HepG2 (cell line): ENCODE results near the gene ZER1. TPM values are rescaled to one million over a fixed set of nuclear protein-coding genes. Genes with fewer than 3 reads are reported as not detected.

Experiments used
- ATAC-seq: fragments of 200-7000 bp; cut with Tn5 transposase; 3 replicates; pipeline ENCODE4 v1.9.1; 2020; ENCODE audit warnings: mild to moderate bottlenecking, moderate library complexity
- BruUV-seq: library from RNA; stranded (reverse); fragments of 400-500 nt; replicated peaks from 2 replicates; lab custom pipeline; 2021; lab: Mats Ljungman, UMichigan
- CTCF ChIA-PET: fragments of 300-600 bp; formaldehyde crosslinking; extraction: SDS; loops from one replicate; lab custom pipeline; 2021; ENCODE audit warnings: low total read pairs, inconsistent platforms, low intra/inter-chr PET ratio; lab: Yijun Ruan, JAX
- POLR2A ChIA-PET: fragments of 350-600 bp; sonication (Branson Sonifier 250); formaldehyde crosslinking; loops from one replicate; lab custom pipeline; 2020; ENCODE audit warnings: antibody characterized with exemption, inconsistent platforms; lab: Yijun Ruan, JAX
- DNase-seq: peaks from one replicate; pipeline ENCODE4 v3.0.0-alpha.2; 2015; ENCODE audit warnings: low spot score
- FAIRE-seq: peaks from 3 replicates; lab custom pipeline; 2011; peaks lifted over from hg19 to GRCh38; lab: Jason Lieb, UNC
- H2AFZ ChIP-seq: one replicate; pipeline ENCODE4 v1.6.1; 2011; ENCODE audit warnings: low read length, inconsistent platforms
- H3K27ac ChIP-seq: fragments of 300-600 bp; 3 replicates; pipeline ENCODE4 v1.8.0; 2011; ENCODE audit warnings: mixed run types, mild to moderate bottlenecking, mixed read lengths, low read length, inconsistent platforms; ENCODE audit not compliant: insufficient read depth; ENCODE audit errors: extremely low read length
- H3K27me3 ChIP-seq, 2 experiments: fragments of 200-600 bp in 1 of 2; 2 replicates in 1 of 2; 3 replicates in 1 of 2; pipeline versions ENCODE4 v1.6.0 to v1.8.0; 2011; ENCODE audit warnings: low read length in 2 of 2, mild to moderate bottlenecking in 2 of 2, moderate library complexity in 2 of 2, inconsistent platforms in 1 of 2; ENCODE audit not compliant: insufficient read depth in 2 of 2, control insufficient read depth in 1 of 2
- H3K36me3 ChIP-seq, 2 experiments: fragments of 200-600 bp in 1 of 2; replicated peaks in 1 of 2; 2 replicates in 1 of 2; 3 replicates in 1 of 2; pipeline versions ENCODE4 v1.5.1 to v1.8.0; 2011; ENCODE audit warnings: low read length in 2 of 2, inconsistent platforms in 1 of 2; ENCODE audit not compliant: insufficient read depth in 2 of 2, control insufficient read depth in 1 of 2
- H3K4me1 ChIP-seq: 2 replicates; pipeline ENCODE4 v1.5.1; 2012; ENCODE audit warnings: low read length, inconsistent platforms; ENCODE audit not compliant: insufficient read depth
- H3K4me2 ChIP-seq: 2 replicates; pipeline ENCODE4 v1.6.0; 2011; ENCODE audit warnings: low read depth, low read length, inconsistent platforms
- H3K4me3 ChIP-seq, 3 experiments: fragments of 200-600 bp in 1 of 3; sonication (generic), shearing (Covaris generic) in 1 of 3; replicated peaks in 1 of 3; 2 replicates each; pipeline ENCODE4 v1.5.1; 2011 to 2016; ENCODE audit warnings: low read length in 3 of 3, inconsistent platforms in 2 of 3, low read depth in 2 of 3, mild to moderate bottlenecking in 2 of 3, control low read depth in 1 of 3, mixed read lengths in 1 of 3; ENCODE audit not compliant: insufficient read depth in 1 of 3
- H3K79me2 ChIP-seq: one replicate; pipeline ENCODE4 v1.6.1; 2011; ENCODE audit warnings: low read length, inconsistent platforms; ENCODE audit not compliant: insufficient read depth
- H3K9ac ChIP-seq: 2 replicates; pipeline ENCODE4 v1.6.0; 2011; ENCODE audit warnings: mild to moderate bottlenecking, low read depth, low read length, inconsistent platforms; ENCODE audit not compliant: insufficient read depth
- H3K9me3 ChIP-seq: 2 replicates; pipeline ENCODE4 v1.5.1; 2012; ENCODE audit warnings: mild to moderate bottlenecking, low read length
- H4K20me1 ChIP-seq: 2 replicates; pipeline ENCODE4 v1.6.0; 2011; ENCODE audit warnings: inconsistent platforms, mild to moderate bottlenecking, low read length, moderate library complexity; ENCODE audit not compliant: insufficient read depth
- ATF5 ChIP-seq: sonication (generic); formaldehyde crosslinking; IDR thresholded peaks from 2 replicates; pipeline ENCODE4 v1.4.0; 2020; ENCODE audit warnings: mild to moderate bottlenecking, low read depth, missing genetic modification reagents
- BRCA1 ChIP-seq: sonication (generic); formaldehyde crosslinking; IDR thresholded peaks from 2 replicates; pipeline ENCODE4 v1.4.0; 2020; ENCODE audit warnings: missing genetic modification reagents
- GPN1 ChIP-seq: sonication (generic); formaldehyde crosslinking; IDR thresholded peaks from 2 replicates; pipeline ENCODE4 v1.5.1; 2020; ENCODE audit warnings: missing genetic modification reagents, borderline replicate concordance
- NBN ChIP-seq: fragments of 450-650 bp; conservative IDR thresholded peaks from 2 replicates; pipeline ENCODE4 v1.6.1; 2017
- SNAPC2 ChIP-seq: sonication (generic); formaldehyde crosslinking; IDR thresholded peaks from 2 replicates; pipeline ENCODE4 v1.8.1; 2022; ENCODE audit warnings: mild to moderate bottlenecking, missing genetic modification reagents
- UBTF ChIP-seq: sonication (generic); formaldehyde crosslinking; IDR thresholded peaks from 2 replicates; pipeline ENCODE4 v1.4.0; 2020; ENCODE audit warnings: mild to moderate bottlenecking, missing genetic modification reagents
- ZNF253 ChIP-seq: sonication (generic); formaldehyde crosslinking; IDR thresholded peaks from 2 replicates; pipeline ENCODE4 v1.8.0; 2022; ENCODE audit warnings: mild to moderate bottlenecking, missing genetic modification reagents, borderline replicate concordance
- ZNF382 ChIP-seq: sonication (generic); formaldehyde crosslinking; IDR thresholded peaks from 2 replicates; pipeline ENCODE4 v1.5.0; 2020; ENCODE audit warnings: missing genetic modification reagents, mild to moderate bottlenecking, borderline replicate concordance
- ZNF768 ChIP-seq: sonication (generic); formaldehyde crosslinking; IDR thresholded peaks from 2 replicates; pipeline ENCODE4 v1.4.0; 2020; ENCODE audit warnings: missing genetic modification reagents
- ZZZ3 ChIP-seq: sonication (generic); formaldehyde crosslinking; IDR thresholded peaks from 2 replicates; pipeline ENCODE4 v1.4.0; 2020; ENCODE audit warnings: missing genetic modification reagents, mild to moderate bottlenecking, borderline replicate concordance
- WGBS: methylation state at CpG from one replicate; pipeline ENCODE4 v1.1.6; 2017; ENCODE audit warnings: low lambda C conversion rate; 5-methylcytosine and 5-hydroxymethylcytosine counted together
- in situ Hi-C: cut with HindIII; loops from 2 replicates; pipeline ENCODE4 v1.10.0; 2017; ENCODE audit warnings: low pct_unique_long_range_greater_than_20kb; ENCODE audit not compliant: extremely low pct_ligation_motif_present
- intact Hi-C: fragments of 100-400 bp; cut with micrococcal nuclease; formaldehyde crosslinking; loops from one replicate; pipeline ENCODE4 v1.10.0; 2022; ENCODE audit not compliant: unreplicated experiment
- polyA plus RNA-seq, 8 experiments: library from polyadenylated mRNA; depleted of rRNA in 3 of 8; stranded (reverse) in 7 of 8; unstranded in 1 of 8; fragments of >200 nt; fragmentation: Illumina TruSeq in 4 of 8; extraction: Trizol in 4 of 8; gene quantifications; 2 replicates each; pipeline versions ENCODE4 v1.2.1 to v1.2.3, GENCODE V29; 2011 to 2016; ENCODE audit warnings: low read depth in 4 of 8, missing spikeins in 1 of 8, mixed read lengths in 1 of 8; ENCODE audit not compliant: insufficient read depth in 1 of 8
- total RNA-seq, 5 experiments: library from RNA; depleted of rRNA; stranded (reverse); fragments of >200 nt; fragmentation: Illumina TruSeq; extraction: Trizol; gene quantifications; 2 replicates each; pipeline ENCODE4 v1.2.3, GENCODE V29; 2016; ENCODE audit warnings: low read depth in 1 of 5

The ZER1 gene
- total and polyA plus RNA-seq, 2 of the 13 experiments (the other 11 are each of a cell fraction or from before 2014, with no cell fraction given): 7.7 to 40.0 TPM

- Histone ChIP-seq H3K9ac (no peak overlapping the region), H3K4me1 (peaks cover 9% of the 10 kb centered on the region), H3K36me3 (peaks cover 4 to 12% of the 10 kb centered on the region in 2 experiments; a peak in 4 of 5 replicates), H3K4me3 (0 out of 6 replicates have a peak overlapping the region, but pooled peaks of 1 of the 3 experiments have one; percentile 89), H2AFZ (no peak overlapping the region), H3K27ac (no peak overlapping the region), H3K79me2 (peaks cover 8% of the 10 kb centered on the region), H4K20me1 (no peaks in the 10 kb centered on the region), H3K27me3 (no peaks in the 10 kb centered on the region), H3K4me2 (0 out of 2 replicates have a peak overlapping the region, but pooled peaks have one; percentile 92)
- in situ Hi-C loops (no loop called here), intact Hi-C loops (loop anchor here (5.0 kb wide), 1 partner anchor 67 kb away; no protein-coding TSS in a partner anchor)
- no peak for ATAC-seq
- BruUV-seq: no TSS peak
- POLR2A ChIA-PET: no interaction called here
- no peak for DNase-seq
- CTCF ChIA-PET: no interaction called here
- WGBS: 96% methylated on average over 5 of the region's 5 CpGs
- FAIRE-seq: no peak
- TF ChIP-seq ZNF253 (CRISPR knock-in tag) (no peak), UBTF (no peak), BRCA1 (no peak), ZNF768 (no peak), ZNF382 (CRISPR knock-in tag) (no peak), ATF5 (CRISPR knock-in tag) (no peak), ZZZ3 (no peak), GPN1 (CRISPR knock-in tag) (no peak), SNAPC2 (CRISPR knock-in tag) (no peak), NBN (no peak)
- TF ChIP-seq, all 625 proteins: peak for 0
- H3K9me3 ChIP-seq: no peaks in the 10 kb centered on the region
Observed at GRCh38 chr9:128704356-128704670, 67.4 kb downstream of the ZER1 start.
